ENCODE results near the gene PARP12. TPM values are rescaled to one million over a fixed set of nuclear protein-coding genes. Genes with fewer than 3 reads are reported as not detected.

PARP12 gene
- total and polyA plus RNA-seq, 8 donors: 29.4 to 68.2 (median 33.5) TPM

- DNase-seq: no peak
- TF ChIP-seq CTCF (IDR thresholded peaks at IDR 0.05): no peak
- H3K9me3 ChIP-seq: no peaks in the 10 kb centered on the region
- ATAC-seq: no peak
- no peaks in the 10 kb centered on the region for H3K27me3 ChIP-seq
- no peaks in the 10 kb centered on the region for H3K36me3 ChIP-seq
- H3K4me1 ChIP-seq: peaks cover 0 to 20% of the 10 kb centered on the region in 2 donors
- intact Hi-C loops (cut with DNase I): no loop called here
- no peak overlapping the region for H3K4me3 ChIP-seq
- H3K27ac ChIP-seq: no peak overlapping the region
Measured at GRCh38 chr7:140080919-140081318, 18.2 kb upstream of the PARP12 start.

GRCh38 chr7:140079121-140079536, 16.4 kb upstream of the PARP12 start:
- ATAC-seq: peak; percentile 32
- TF ChIP-seq CTCF (IDR thresholded peaks at IDR 0.05): no peak
- Histone ChIP-seq H3K4me3 (no peak overlapping the region), H3K4me1 (peaks cover 0 to 5% of the 10 kb centered on the region in 2 donors), H3K9me3 (no peaks in the 10 kb centered on the region), H3K27ac (no peak overlapping the region), H3K27me3 (no peaks in the 10 kb centered on the region), H3K36me3 (no peaks in the 10 kb centered on the region)
- no peak for DNase-seq
- intact Hi-C loops (cut with DNase I): no loop called here

- no peak for DNase-seq
- H3K27me3 ChIP-seq: no peaks in the 10 kb centered on the region
- no peak overlapping the region for H3K27ac ChIP-seq
- no peak overlapping the region for H3K4me3 ChIP-seq
- TF ChIP-seq CTCF (IDR thresholded peaks at IDR 0.05): no peak
- intact Hi-C loops (cut with DNase I): no loop called here
- no peaks in the 10 kb centered on the region for H3K4me1 ChIP-seq
- ATAC-seq: no peak
- no peaks in the 10 kb centered on the region for H3K36me3 ChIP-seq
- no peaks in the 10 kb centered on the region for H3K9me3 ChIP-seq
Measured at GRCh38 chr7:140078392-140078791, 15.6 kb upstream of the PARP12 start.

GRCh38 chr7:140074780-140075179, 12.0 kb upstream of the PARP12 start:
- intact Hi-C loops (cut with DNase I): no loop called here
- no peak for DNase-seq
- TF ChIP-seq CTCF (IDR thresholded peaks at IDR 0.05): no peak
- Histone ChIP-seq H3K27me3 (no peaks in the 10 kb centered on the region), H3K9me3 (no peaks in the 10 kb centered on the region), H3K4me3 (no peak overlapping the region), H3K27ac (no peak overlapping the region), H3K36me3 (no peaks in the 10 kb centered on the region), H3K4me1 (no peaks in the 10 kb centered on the region)
- peak; percentile 54 for ATAC-seq

- H3K4me3 ChIP-seq: no peak overlapping the region
- no peaks in the 10 kb centered on the region for H3K36me3 ChIP-seq
- H3K4me1 ChIP-seq: no peaks in the 10 kb centered on the region
- DNase-seq (no peak), ATAC-seq (no peak)
- peaks cover 0 to 20% of the 10 kb centered on the region in 2 donors for H3K9me3 ChIP-seq
- H3K27me3 ChIP-seq: no peaks in the 10 kb centered on the region
- intact Hi-C loops (cut with DNase I): no loop called here
- no peak overlapping the region for H3K27ac ChIP-seq
- no peak for TF ChIP-seq CTCF (IDR thresholded peaks at IDR 0.05)
Measured at GRCh38 chr7:140070546-140070945, 7.8 kb upstream of the PARP12 start.
